Liver (tissue), 9 donors: Measurements from ENCODE around the gene PRIMA1. TPM values are rescaled to one million over a fixed set of nuclear protein-coding genes. Genes with fewer than 3 reads are reported as not detected.

Experiments used
- DNase-seq: peaks from one replicate; pipeline ENCODE4 v3.0.0-alpha.2; 2017; ENCODE audit warnings: low spot score
- H3K27ac ChIP-seq, 2 donors: one replicate each; pipeline ENCODE4 v1.7.0; 2013; ENCODE audit warnings: inconsistent platforms in 2 of 2, low read length in 2 of 2, control low read depth in 1 of 2, low read depth in 1 of 2, mild to moderate bottlenecking in 1 of 2
- H3K27me3 ChIP-seq, 4 donors: one replicate each; pipeline versions ENCODE4 v1.6.1 to v1.7.0; 2013; ENCODE audit warnings: low read length in 3 of 4, inconsistent platforms in 1 of 4, mild to moderate bottlenecking in 1 of 4, moderate library complexity in 1 of 4; ENCODE audit not compliant: control insufficient read depth in 4 of 4, insufficient read depth in 4 of 4
- H3K36me3 ChIP-seq, 4 donors: one replicate each; pipeline versions ENCODE4 v1.6.1 to v1.7.0; 2013; ENCODE audit warnings: low read length in 3 of 4, mild to moderate bottlenecking in 3 of 4, low read depth in 1 of 4, moderate library complexity in 1 of 4; ENCODE audit not compliant: control insufficient read depth in 4 of 4, insufficient read depth in 3 of 4
- H3K4me1 ChIP-seq, 4 donors: one replicate each; pipeline versions ENCODE4 v1.6.1 to v1.7.0; 2013; ENCODE audit warnings: low read length in 3 of 4, mild to moderate bottlenecking in 3 of 4, moderate library complexity in 1 of 4; ENCODE audit not compliant: control insufficient read depth in 4 of 4, insufficient read depth in 4 of 4
- H3K4me3 ChIP-seq, 3 donors: one replicate each; pipeline versions ENCODE4 v1.6.1 to v1.7.0; 2013; ENCODE audit warnings: low read length in 3 of 3, control low read depth in 1 of 3, low read depth in 1 of 3, mild to moderate bottlenecking in 1 of 3
- H3K9ac ChIP-seq, 2 donors: one replicate each; pipeline ENCODE4 v1.7.0; 2013; ENCODE audit warnings: low read length in 2 of 2, mild to moderate bottlenecking in 2 of 2, moderate library complexity in 2 of 2, control low read depth in 1 of 2, low read depth in 1 of 2
- H3K9me3 ChIP-seq, 4 donors: one replicate each; pipeline versions ENCODE4 v1.6.1 to v1.7.0; 2013; ENCODE audit warnings: low read length in 3 of 4; ENCODE audit not compliant: control insufficient read depth in 4 of 4
- EGR1 ChIP-seq, 2 donors: IDR thresholded peaks; 2 replicates each; pipeline ENCODE4 v1.6.1; 2016 to 2018; ENCODE audit warnings: antibody characterized with exemption in 2 of 2, low read depth in 2 of 2
- FOXA1 ChIP-seq: IDR thresholded peaks from 2 replicates; pipeline ENCODE4 v1.6.1; 2016; ENCODE audit warnings: antibody characterized with exemption
- GABPA ChIP-seq, 2 donors: IDR thresholded peaks in 1 of 2; conservative IDR thresholded peaks in 1 of 2; 2 replicates each; pipeline ENCODE4 v1.6.1; 2016; ENCODE audit warnings: antibody characterized with exemption in 2 of 2, mild to moderate bottlenecking in 1 of 2, moderate library complexity in 1 of 2
- HNF4A ChIP-seq, 2 donors: conservative IDR thresholded peaks; 2 replicates each; pipeline ENCODE4 v1.6.1; 2016; ENCODE audit warnings: antibody characterized with exemption in 2 of 2, mild to moderate bottlenecking in 2 of 2
- HNF4G ChIP-seq: IDR thresholded peaks from 2 replicates; pipeline ENCODE4 v1.6.1; 2016; ENCODE audit warnings: antibody characterized with exemption
- JUND ChIP-seq, 2 donors: IDR thresholded peaks; 2 replicates each; pipeline ENCODE4 v1.6.1; 2016; ENCODE audit warnings: antibody characterized with exemption in 2 of 2
- NR2F2 ChIP-seq: IDR thresholded peaks from 2 replicates; pipeline ENCODE4 v1.6.1; 2016; ENCODE audit warnings: antibody characterized with exemption
- RAD21 ChIP-seq, 2 donors: IDR thresholded peaks; 2 replicates each; pipeline ENCODE4 v1.6.1; 2016; ENCODE audit warnings: antibody characterized with exemption in 2 of 2, mild to moderate bottlenecking in 2 of 2
- RXRA ChIP-seq, 2 donors: IDR thresholded peaks; 2 replicates each; pipeline ENCODE4 v1.6.1; 2017 to 2018; ENCODE audit warnings: antibody characterized with exemption in 2 of 2, mild to moderate bottlenecking in 1 of 2
- TAF1 ChIP-seq: conservative IDR thresholded peaks from 2 replicates; pipeline ENCODE4 v1.6.1; 2016; ENCODE audit warnings: antibody characterized with exemption, mild to moderate bottlenecking
- YY1 ChIP-seq: IDR thresholded peaks from 2 replicates; pipeline ENCODE4 v1.6.1; 2016; ENCODE audit warnings: antibody characterized with exemption, mild to moderate bottlenecking
- WGBS: extraction: QIAGEN DNeasy Blood & Tissue Kit; methylation state at CpG from one replicate; pipeline ENCODE4 v1.1.7; 2013; 5-methylcytosine and 5-hydroxymethylcytosine counted together
- polyA plus RNA-seq, 2 donors: library from polyadenylated mRNA; stranded (reverse) in 1 of 2; unstranded in 1 of 2; fragments of 200-250 nt in 1 of 2; fragments of >200 nt in 1 of 2; fragmentation: Nextera tagmentation in 1 of 2; extraction: Ambion mirVana in 1 of 2; gene quantifications; one replicate each; pipeline versions ENCODE4 v1.2.1 to v1.2.3, GENCODE V29; 2013 to 2015
- total RNA-seq, 2 donors: library from RNA; depleted of rRNA; stranded (reverse); fragments of >200 nt; gene quantifications; one replicate each; pipeline ENCODE4 v1.2.3, GENCODE V29; 2014
- TF ChIP-seq, protein P1 (sequence below): fragments of 150-350 bp; IDR thresholded peaks from 2 replicates; pipeline ENCODE4 v1.5.1; 2017; ENCODE audit warnings: improper control_type of control experiment, low read depth, low read length; ENCODE audit not compliant: missing input control
- TF ChIP-seq, protein P2 (sequence below): IDR thresholded peaks from 2 replicates; pipeline ENCODE4 v1.6.1; 2016; ENCODE audit warnings: antibody characterized with exemption, mild to moderate bottlenecking
- TF ChIP-seq, protein P3 (sequence below): IDR thresholded peaks from 2 replicates; pipeline ENCODE4 v1.6.1; 2016; ENCODE audit warnings: antibody characterized with exemption
- TF ChIP-seq, protein P4 (sequence below): IDR thresholded peaks from 2 replicates; pipeline ENCODE4 v1.6.1; 2016; ENCODE audit warnings: antibody characterized with exemption
- donor health status: healthy.
- donor health status: healthy.
- donor health status: healthy.
- donor health status: healthy.
- donor health status: healthy.

PRIMA1 gene
- total and polyA plus RNA-seq, 4 donors = 0.08 to 0.38 (median 0.13) TPM; not detected in 1

DNA sequence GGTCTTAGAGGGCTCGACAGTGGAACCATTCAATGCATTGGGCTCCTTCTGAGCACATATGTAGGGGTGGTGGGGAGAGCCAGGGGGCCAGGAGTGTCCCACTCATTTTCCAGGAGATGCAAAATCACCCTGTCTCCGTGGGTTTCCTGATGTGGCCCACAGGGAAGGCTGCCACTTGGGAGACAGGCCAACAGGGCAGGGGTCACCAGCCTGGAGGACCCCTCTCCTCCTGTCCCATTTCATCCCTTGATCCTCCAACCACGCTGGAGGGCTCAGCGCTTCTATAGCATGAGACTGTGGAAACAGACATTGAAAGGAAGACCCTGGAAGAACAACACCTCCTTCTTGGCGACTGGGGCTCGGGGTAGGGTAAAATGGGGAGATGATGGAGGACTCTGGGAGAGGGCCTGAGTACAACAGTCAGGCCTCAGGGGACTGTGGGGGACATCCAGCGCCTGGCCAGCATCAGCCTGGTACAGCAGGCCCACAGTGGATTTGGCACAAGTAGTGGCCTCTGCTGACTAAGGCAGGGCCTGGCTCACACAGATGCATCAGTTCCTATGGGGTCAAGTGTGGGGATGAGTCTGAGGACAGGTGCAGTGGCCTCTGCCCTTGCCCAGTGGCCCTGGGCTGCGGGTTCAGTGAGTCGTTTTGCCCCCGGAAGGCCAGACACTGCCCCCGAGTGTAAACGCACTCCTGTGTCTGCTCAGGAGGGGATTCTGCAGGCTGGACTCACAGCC is 68.0 kb downstream of the PRIMA1 start:
- no peaks in the 10 kb centered on the region for H3K27me3 ChIP-seq
- no peaks in the 10 kb centered on the region for H3K9me3 ChIP-seq
- 79% methylated on average over 12 of the region's 12 CpGs for WGBS
- H3K4me3 ChIP-seq = no peak overlapping the region
- TF ChIP-seq TAF1 = no peak
- TF ChIP-seq, protein P1, sequence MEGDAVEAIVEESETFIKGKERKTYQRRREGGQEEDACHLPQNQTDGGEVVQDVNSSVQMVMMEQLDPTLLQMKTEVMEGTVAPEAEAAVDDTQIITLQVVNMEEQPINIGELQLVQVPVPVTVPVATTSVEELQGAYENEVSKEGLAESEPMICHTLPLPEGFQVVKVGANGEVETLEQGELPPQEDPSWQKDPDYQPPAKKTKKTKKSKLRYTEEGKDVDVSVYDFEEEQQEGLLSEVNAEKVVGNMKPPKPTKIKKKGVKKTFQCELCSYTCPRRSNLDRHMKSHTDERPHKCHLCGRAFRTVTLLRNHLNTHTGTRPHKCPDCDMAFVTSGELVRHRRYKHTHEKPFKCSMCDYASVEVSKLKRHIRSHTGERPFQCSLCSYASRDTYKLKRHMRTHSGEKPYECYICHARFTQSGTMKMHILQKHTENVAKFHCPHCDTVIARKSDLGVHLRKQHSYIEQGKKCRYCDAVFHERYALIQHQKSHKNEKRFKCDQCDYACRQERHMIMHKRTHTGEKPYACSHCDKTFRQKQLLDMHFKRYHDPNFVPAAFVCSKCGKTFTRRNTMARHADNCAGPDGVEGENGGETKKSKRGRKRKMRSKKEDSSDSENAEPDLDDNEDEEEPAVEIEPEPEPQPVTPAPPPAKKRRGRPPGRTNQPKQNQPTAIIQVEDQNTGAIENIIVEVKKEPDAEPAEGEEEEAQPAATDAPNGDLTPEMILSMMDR = no peak
- H3K36me3 ChIP-seq = no peaks in the 10 kb centered on the region
- no peak for DNase-seq
- no peak overlapping the region for H3K27ac ChIP-seq
- H3K4me1 ChIP-seq = no peaks in the 10 kb centered on the region
- H3K9ac ChIP-seq = no peak overlapping the region

DNA sequence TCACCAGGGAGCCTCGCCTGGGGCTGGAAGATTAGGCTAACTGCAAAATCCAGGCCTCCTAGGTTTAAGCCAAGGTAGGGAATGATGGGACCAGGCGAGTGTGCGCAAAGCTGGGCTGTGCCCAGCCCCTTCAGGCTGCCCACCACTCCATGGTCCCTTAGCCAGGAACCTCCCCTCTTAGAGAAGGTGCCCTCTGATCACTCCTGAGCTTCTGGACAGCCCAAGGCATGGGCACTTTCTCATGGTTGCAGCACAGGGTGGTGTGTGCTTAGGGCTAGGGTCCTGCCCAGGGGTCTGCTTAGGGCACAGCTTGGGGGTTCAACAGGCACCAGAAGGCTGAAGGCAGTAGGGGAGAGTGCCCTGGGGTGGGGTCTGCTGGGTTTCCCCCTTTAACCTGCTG is 69.0 kb downstream of the PRIMA1 start:
- TF ChIP-seq YY1 (no peak), GABPA (IDR thresholded peaks at IDR 0.05 in 1 of 2, conservative IDR thresholded peaks at IDR 0.05 in 1 of 2) (no peak), FOXA1 (no peak), HNF4G (no peak), RAD21 (IDR thresholded peaks at IDR 0.05) (no peak)
- no peak overlapping the region for H3K9ac ChIP-seq
- no peaks in the 10 kb centered on the region for H3K9me3 ChIP-seq
- no peaks in the 10 kb centered on the region for H3K27me3 ChIP-seq
- no peaks in the 10 kb centered on the region for H3K4me1 ChIP-seq
- H3K27ac ChIP-seq = no peak overlapping the region
- DNase-seq = no peak
- WGBS = 89% methylated on average over 3 of the region's 3 CpGs
- H3K4me3 ChIP-seq = no peak overlapping the region
- no peaks in the 10 kb centered on the region for H3K36me3 ChIP-seq

DNA sequence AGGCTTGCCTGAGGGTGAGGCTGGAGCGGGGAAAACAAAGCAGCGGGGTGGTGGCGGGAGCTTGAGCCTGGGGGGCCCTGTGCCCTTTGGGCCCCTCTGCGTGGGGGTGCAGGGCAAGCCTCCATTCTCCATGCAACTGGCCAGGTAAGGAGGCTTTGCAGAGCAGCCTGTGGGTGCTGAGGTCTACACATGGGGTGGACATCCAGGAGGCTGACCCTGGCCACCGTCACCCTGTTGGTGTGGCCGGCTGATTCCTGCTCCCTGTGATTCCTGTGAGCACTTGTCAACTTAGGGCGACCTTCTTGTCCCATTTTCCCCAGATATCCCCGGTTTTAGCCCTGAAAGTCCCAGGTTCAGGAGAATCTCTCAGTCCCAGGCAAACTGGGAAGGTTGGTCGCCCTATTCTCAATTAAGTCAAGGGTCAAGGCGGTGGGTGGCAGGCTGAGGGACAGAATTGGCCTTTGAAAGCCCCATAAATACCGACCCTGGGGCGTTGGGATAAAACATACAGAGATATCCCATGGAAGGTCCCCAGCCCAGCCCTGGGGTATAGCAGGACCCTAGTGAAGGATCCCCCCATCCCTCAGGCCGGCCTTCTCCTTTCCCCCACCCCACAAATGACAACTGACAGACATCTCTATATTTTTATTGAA is 70.5 kb downstream of the PRIMA1 start:
- Histone ChIP-seq H3K4me3 (no peak overlapping the region), H3K9me3 (no peaks in the 10 kb centered on the region), H3K27ac (no peak overlapping the region), H3K9ac (no peak overlapping the region), H3K27me3 (no peaks in the 10 kb centered on the region), H3K36me3 (no peaks in the 10 kb centered on the region), H3K4me1 (no peaks in the 10 kb centered on the region)
- no peak for TF ChIP-seq HNF4G
- TF ChIP-seq FOXA1 = no peak
- TF ChIP-seq JUND (IDR thresholded peaks at IDR 0.05) = no peak
- TF ChIP-seq RXRA (IDR thresholded peaks at IDR 0.05) = no peak
- TF ChIP-seq YY1 = no peak
- TF ChIP-seq, protein P1 = no peak
- TF ChIP-seq, protein P2, sequence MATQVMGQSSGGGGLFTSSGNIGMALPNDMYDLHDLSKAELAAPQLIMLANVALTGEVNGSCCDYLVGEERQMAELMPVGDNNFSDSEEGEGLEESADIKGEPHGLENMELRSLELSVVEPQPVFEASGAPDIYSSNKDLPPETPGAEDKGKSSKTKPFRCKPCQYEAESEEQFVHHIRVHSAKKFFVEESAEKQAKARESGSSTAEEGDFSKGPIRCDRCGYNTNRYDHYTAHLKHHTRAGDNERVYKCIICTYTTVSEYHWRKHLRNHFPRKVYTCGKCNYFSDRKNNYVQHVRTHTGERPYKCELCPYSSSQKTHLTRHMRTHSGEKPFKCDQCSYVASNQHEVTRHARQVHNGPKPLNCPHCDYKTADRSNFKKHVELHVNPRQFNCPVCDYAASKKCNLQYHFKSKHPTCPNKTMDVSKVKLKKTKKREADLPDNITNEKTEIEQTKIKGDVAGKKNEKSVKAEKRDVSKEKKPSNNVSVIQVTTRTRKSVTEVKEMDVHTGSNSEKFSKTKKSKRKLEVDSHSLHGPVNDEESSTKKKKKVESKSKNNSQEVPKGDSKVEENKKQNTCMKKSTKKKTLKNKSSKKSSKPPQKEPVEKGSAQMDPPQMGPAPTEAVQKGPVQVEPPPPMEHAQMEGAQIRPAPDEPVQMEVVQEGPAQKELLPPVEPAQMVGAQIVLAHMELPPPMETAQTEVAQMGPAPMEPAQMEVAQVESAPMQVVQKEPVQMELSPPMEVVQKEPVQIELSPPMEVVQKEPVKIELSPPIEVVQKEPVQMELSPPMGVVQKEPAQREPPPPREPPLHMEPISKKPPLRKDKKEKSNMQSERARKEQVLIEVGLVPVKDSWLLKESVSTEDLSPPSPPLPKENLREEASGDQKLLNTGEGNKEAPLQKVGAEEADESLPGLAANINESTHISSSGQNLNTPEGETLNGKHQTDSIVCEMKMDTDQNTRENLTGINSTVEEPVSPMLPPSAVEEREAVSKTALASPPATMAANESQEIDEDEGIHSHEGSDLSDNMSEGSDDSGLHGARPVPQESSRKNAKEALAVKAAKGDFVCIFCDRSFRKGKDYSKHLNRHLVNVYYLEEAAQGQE = no peak
- TF ChIP-seq, protein P3, sequence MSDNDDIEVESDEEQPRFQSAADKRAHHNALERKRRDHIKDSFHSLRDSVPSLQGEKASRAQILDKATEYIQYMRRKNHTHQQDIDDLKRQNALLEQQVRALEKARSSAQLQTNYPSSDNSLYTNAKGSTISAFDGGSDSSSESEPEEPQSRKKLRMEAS = no peak
- TF ChIP-seq TAF1 = no peak
- TF ChIP-seq GABPA (IDR thresholded peaks at IDR 0.05 in 1 of 2, conservative IDR thresholded peaks at IDR 0.05 in 1 of 2) = no peak
- TF ChIP-seq NR2F2 = no peak
- no peak for TF ChIP-seq EGR1 (IDR thresholded peaks at IDR 0.05; ENCODE audit: low read depth in 2 of 2)
- TF ChIP-seq, protein P4, sequence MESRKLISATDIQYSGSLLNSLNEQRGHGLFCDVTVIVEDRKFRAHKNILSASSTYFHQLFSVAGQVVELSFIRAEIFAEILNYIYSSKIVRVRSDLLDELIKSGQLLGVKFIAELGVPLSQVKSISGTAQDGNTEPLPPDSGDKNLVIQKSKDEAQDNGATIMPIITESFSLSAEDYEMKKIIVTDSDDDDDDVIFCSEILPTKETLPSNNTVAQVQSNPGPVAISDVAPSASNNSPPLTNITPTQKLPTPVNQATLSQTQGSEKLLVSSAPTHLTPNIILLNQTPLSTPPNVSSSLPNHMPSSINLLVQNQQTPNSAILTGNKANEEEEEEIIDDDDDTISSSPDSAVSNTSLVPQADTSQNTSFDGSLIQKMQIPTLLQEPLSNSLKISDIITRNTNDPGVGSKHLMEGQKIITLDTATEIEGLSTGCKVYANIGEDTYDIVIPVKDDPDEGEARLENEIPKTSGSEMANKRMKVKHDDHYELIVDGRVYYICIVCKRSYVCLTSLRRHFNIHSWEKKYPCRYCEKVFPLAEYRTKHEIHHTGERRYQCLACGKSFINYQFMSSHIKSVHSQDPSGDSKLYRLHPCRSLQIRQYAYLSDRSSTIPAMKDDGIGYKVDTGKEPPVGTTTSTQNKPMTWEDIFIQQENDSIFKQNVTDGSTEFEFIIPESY = no peak
- TF ChIP-seq RAD21 (IDR thresholded peaks at IDR 0.05) = no peak
- TF ChIP-seq HNF4A (conservative IDR thresholded peaks at IDR 0.05) = no peak
- peak; percentile 13 for DNase-seq
- 87% methylated on average over 13 of the region's 13 CpGs for WGBS
